A549 (cell line): ENCODE measurements around the gene HEBP1. TPM values are rescaled to one million over a fixed set of nuclear protein-coding genes. Genes with fewer than 3 reads are reported as not detected.
A peak's percentile ranks its signal among the peaks of the same experiment; 100 is the strongest.

Experiments
- ATAC-seq, 2 experiments: fragments of 200-7000 bp in 1 of 2; fragments of >200 bp in 1 of 2; cut with Nextera tagmentation in 1 of 2; cut with Tn5 transposase in 1 of 2; 3 replicates each; pipeline versions ENCODE4 v1.8.0 to v1.9.1; 2018 to 2020; ENCODE audit warnings: mild to moderate bottlenecking in 1 of 2, moderate library complexity in 1 of 2
- CTCF ChIA-PET: fragments of 300-600 bp; sonication (Branson Sonifier 250); formaldehyde crosslinking; extraction: SDS; loops from one replicate; lab custom pipeline; 2021; ENCODE audit warnings: antibody characterized with exemption, inconsistent platforms; lab: Yijun Ruan, JAX
- POLR2A ChIA-PET: fragments of 350-600 bp; formaldehyde crosslinking; extraction: SDS; loops from one replicate; lab custom pipeline; 2021; ENCODE audit warnings: antibody characterized with exemption, inconsistent platforms; lab: Yijun Ruan, JAX
- DNase-seq, 2 experiments: peaks; one replicate each; pipeline versions ENCODE4 v3.0.0 to v3.0.0-alpha.2; 2011 to 2016; ENCODE audit warnings: low read depth in 1 of 2, low spot score in 1 of 2
- FAIRE-seq: peaks from 2 replicates; lab custom pipeline; 2011; peaks lifted over from hg19 to GRCh38; lab: Jason Lieb, UNC
- H3K27ac ChIP-seq, 2 experiments: fragments of >200 bp; sonication (Bioruptor Twin); formaldehyde crosslinking; 3 replicates each; pipeline ENCODE4 v1.5.1; 2016 to 2017
- H3K4me1 ChIP-seq: fragments of >200 bp; sonication (Bioruptor Twin); formaldehyde crosslinking; 3 replicates; pipeline ENCODE4 v1.6.1; 2016
- H3K4me2 ChIP-seq: fragments of >200 bp; sonication (Bioruptor Twin); formaldehyde crosslinking; 3 replicates; pipeline ENCODE4 v1.6.1; 2016
- H3K4me3 ChIP-seq: fragments of >200 bp; sonication (Bioruptor Twin); formaldehyde crosslinking; 3 replicates; pipeline ENCODE4 v1.5.1; 2016
- H3K9me3 ChIP-seq: fragments of >200 bp; sonication (Bioruptor Twin); formaldehyde crosslinking; 3 replicates; pipeline ENCODE4 v1.6.1; 2016
- CBX8 ChIP-seq: fragments of 200-600 bp; sonication (generic); IDR thresholded peaks from 2 replicates; pipeline ENCODE4 v1.6.1; 2016
- CEBPB ChIP-seq, 2 experiments: fragments of >200 bp in 1 of 2; sonication (Bioruptor Twin) in 1 of 2; formaldehyde crosslinking in 1 of 2; IDR thresholded peaks; 2 replicates each; pipeline ENCODE4 v1.6.1; 2012 to 2016
- CHD2 ChIP-seq: fragments of 150-350 bp; IDR thresholded peaks from 2 replicates; pipeline ENCODE4 v1.6.1; 2014; ENCODE audit warnings: low read length; ENCODE audit not compliant: partially characterized antibody
- CHD4 ChIP-seq: fragments of 200-600 bp; sonication (generic); IDR thresholded peaks from 2 replicates; pipeline ENCODE4 v1.6.1; 2016; ENCODE audit warnings: antibody characterized with exemption, mild to moderate bottlenecking, borderline replicate concordance
- ESRRA ChIP-seq: fragments of 150-350 bp; IDR thresholded peaks from 2 replicates; pipeline ENCODE4 v1.6.1; 2014; ENCODE audit warnings: mild to moderate bottlenecking, low read length, borderline replicate concordance
- HDAC2 ChIP-seq: fragments of 200-600 bp; sonication (generic); IDR thresholded peaks from 2 replicates; pipeline ENCODE4 v1.6.1; 2016
- HOXA7 ChIP-seq: fragments of 250-450 bp; sonication (Bioruptor Pico); IDR thresholded peaks from 2 replicates; pipeline ENCODE4 v1.5.0; 2020; ENCODE audit warnings: mild to moderate bottlenecking, moderate library complexity
- HOXB5 ChIP-seq: fragments of 250-450 bp; sonication (Bioruptor Pico); IDR thresholded peaks from 2 replicates; pipeline ENCODE4 v1.5.0; 2020; ENCODE audit warnings: mild to moderate bottlenecking, moderate library complexity
- JUN ChIP-seq, 2 experiments: fragments of >200 bp; sonication (Bioruptor Twin); formaldehyde crosslinking; IDR thresholded peaks; 2 replicates in 1 of 2; 3 replicates in 1 of 2; pipeline ENCODE4 v1.6.1; 2016 to 2017
- JUNB ChIP-seq: fragments of >200 bp; sonication (Bioruptor Twin); formaldehyde crosslinking; IDR thresholded peaks from 2 replicates; pipeline ENCODE4 v1.6.1; 2016
- MAFK ChIP-seq: fragments of 450-650 bp; IDR thresholded peaks from 2 replicates; pipeline ENCODE4 v1.6.1; 2014; ENCODE audit not compliant: partially characterized antibody
- MAZ ChIP-seq: fragments of 150-350 bp; IDR thresholded peaks from 2 replicates; pipeline ENCODE4 v1.6.1; 2014; ENCODE audit warnings: antibody characterized with exemption, low read depth, low read length, borderline replicate concordance
- NFE2L2 ChIP-seq: fragments of 150-350 bp; conservative IDR thresholded peaks from 2 replicates; pipeline ENCODE4 v1.6.1; 2014; ENCODE audit warnings: low read length
- TFCP2L1 ChIP-seq: fragments of 250-450 bp; sonication (Bioruptor Pico); IDR thresholded peaks from 2 replicates; pipeline ENCODE4 v1.5.0; 2021; ENCODE audit warnings: mild to moderate bottlenecking
- WGBS: methylation state at CpG from one replicate; pipeline ENCODE4 v1.1.6; 2017; ENCODE audit errors: missing lambda C conversion rate; 5-methylcytosine and 5-hydroxymethylcytosine counted together
- polyA plus RNA-seq, 4 experiments: library from polyadenylated mRNA; depleted of rRNA in 3 of 4; stranded (reverse); fragments of >200 nt; fragmentation: RNase III in 1 of 4; extraction: RNeasy Plus Mini Kit Qiagen cat#74134 plus additional on column Dnase treatment in 1 of 4; gene quantifications; 2 replicates in 3 of 4; 3 replicates in 1 of 4; pipeline ENCODE4 v1.2.3, GENCODE V29; 2011 to 2017
- TF ChIP-seq, protein P1 (sequence below): fragments of 250-450 bp; sonication (Bioruptor Pico); IDR thresholded peaks from 2 replicates; pipeline ENCODE4 v1.5.0; 2021; ENCODE audit warnings: mild to moderate bottlenecking, moderate library complexity, borderline replicate concordance
- TF ChIP-seq, protein P2 (sequence below): IDR thresholded peaks from 2 replicates; pipeline ENCODE4 v1.6.1; 2012
- TF ChIP-seq, protein P3 (sequence below): IDR thresholded peaks from 2 replicates; pipeline ENCODE4 v1.6.1; 2012; ENCODE audit warnings: low read depth, borderline replicate concordance
- TF ChIP-seq, protein P4 (sequence below): IDR thresholded peaks from 2 replicates; pipeline ENCODE4 v1.6.1; 2012

The HEBP1 gene
- polyA plus RNA-seq, 2 of the 4 experiments (the other 2 are of a cell fraction) = 24.8 to 48.9 TPM

DNA sequence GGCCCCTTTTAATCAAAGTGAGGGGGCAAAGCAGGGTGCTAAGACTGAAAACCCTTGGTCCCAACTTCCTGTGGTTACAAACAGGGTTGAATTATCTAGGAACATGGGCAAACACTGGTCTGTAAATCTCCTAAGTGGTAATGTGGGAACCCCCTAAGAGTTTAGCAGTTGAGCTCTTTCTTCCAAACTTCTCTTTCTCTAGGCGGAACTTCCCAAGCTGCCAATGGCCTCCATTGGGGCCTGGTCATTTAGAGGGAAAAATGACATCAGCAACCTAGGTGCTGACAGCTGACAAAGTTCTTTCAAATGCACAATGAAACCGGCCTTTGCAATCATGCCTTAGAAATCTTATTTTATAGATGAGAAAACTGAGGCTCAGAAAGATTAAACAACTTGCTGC, 17.7 kb downstream of the HEBP1 start:
- DNase-seq = no peak
- TF ChIP-seq, protein P1, sequence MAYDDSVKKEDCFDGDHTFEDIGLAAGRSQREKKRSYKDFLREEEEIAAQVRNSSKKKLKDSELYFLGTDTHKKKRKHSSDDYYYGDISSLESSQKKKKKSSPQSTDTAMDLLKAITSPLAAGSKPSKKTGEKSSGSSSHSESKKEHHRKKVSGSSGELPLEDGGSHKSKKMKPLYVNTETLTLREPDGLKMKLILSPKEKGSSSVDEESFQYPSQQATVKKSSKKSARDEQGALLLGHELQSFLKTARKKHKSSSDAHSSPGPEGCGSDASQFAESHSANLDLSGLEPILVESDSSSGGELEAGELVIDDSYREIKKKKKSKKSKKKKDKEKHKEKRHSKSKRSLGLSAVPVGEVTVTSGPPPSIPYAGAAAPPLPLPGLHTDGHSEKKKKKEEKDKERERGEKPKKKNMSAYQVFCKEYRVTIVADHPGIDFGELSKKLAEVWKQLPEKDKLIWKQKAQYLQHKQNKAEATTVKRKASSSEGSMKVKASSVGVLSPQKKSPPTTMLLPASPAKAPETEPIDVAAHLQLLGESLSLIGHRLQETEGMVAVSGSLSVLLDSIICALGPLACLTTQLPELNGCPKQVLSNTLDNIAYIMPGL (CRISPR knock-in tag) = no peak
- TF ChIP-seq, protein P2, sequence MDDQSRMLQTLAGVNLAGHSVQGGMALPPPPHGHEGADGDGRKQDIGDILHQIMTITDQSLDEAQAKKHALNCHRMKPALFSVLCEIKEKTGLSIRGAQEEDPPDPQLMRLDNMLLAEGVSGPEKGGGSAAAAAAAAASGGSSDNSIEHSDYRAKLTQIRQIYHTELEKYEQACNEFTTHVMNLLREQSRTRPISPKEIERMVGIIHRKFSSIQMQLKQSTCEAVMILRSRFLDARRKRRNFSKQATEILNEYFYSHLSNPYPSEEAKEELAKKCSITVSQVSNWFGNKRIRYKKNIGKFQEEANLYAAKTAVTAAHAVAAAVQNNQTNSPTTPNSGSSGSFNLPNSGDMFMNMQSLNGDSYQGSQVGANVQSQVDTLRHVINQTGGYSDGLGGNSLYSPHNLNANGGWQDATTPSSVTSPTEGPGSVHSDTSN = no peak
- TF ChIP-seq JUNB = no peak
- TF ChIP-seq TFCP2L1 (CRISPR knock-in tag) = no peak
- TF ChIP-seq HOXB5 (CRISPR knock-in tag) = no peak
- no peak for TF ChIP-seq MAZ
- no peak for TF ChIP-seq MAFK
- no peak for TF ChIP-seq CHD4
- TF ChIP-seq CHD2 = no peak
- TF ChIP-seq HDAC2 = no peak
- WGBS = 94% methylated on average over 2 of the region's 2 CpGs
- Histone ChIP-seq H3K9me3 (no peaks in the 10 kb centered on the region), H3K4me3 (no peak overlapping the region), H3K4me2 (no peak overlapping the region), H3K27ac (no peak overlapping the region), H3K4me1 (peaks cover 36% of the 10 kb centered on the region)
- ATAC-seq = no peak
- ChIA-PET CTCF (interaction anchor here (0.6 to 10.4 kb wide), 22 partner anchors 13 to 253 kb away, joined by 3 to 180 read pairs (median 8); partner anchors contain the start of genes DDX47 and GPRC5A), POLR2A (interaction anchor here (0.6 kb wide), 1 partner anchor 151 kb away, joined by 3 read pairs; no protein-coding TSS in a partner anchor)
- no peak for FAIRE-seq

DNA sequence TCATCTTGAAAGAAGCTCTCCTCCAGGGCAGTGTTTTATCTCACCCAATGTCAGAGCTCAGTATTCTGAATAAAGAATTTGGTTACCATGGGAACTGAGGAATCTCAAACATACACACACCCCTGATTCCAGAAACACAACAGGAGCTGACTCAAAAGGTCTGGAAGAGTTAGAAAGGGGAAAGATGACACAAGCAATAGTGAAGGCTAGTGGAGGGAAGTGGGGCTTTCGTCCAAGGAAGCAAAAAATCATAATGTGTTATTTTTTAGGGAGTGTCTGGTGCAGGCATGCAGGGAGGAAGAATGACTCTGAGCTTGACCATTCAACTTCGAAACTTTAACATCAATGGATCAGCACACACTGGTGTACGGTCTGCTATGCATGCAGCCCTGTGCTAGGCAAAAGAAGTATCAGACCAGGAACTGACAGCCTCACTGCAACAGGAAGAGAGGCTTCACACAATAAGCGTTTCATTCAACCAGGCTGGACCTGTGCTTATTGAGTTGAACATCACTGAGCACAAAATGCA, 20.3 kb downstream of the HEBP1 start:
- peak overlapping the region; percentile 65 for H3K4me2 ChIP-seq
- CTCF ChIA-PET = interaction anchor here (1.0 to 10.4 kb wide), 8 partner anchors 15 to 232 kb away, joined by 3 to 180 read pairs (median 6); partner anchors contain the start of gene DDX47

DNA sequence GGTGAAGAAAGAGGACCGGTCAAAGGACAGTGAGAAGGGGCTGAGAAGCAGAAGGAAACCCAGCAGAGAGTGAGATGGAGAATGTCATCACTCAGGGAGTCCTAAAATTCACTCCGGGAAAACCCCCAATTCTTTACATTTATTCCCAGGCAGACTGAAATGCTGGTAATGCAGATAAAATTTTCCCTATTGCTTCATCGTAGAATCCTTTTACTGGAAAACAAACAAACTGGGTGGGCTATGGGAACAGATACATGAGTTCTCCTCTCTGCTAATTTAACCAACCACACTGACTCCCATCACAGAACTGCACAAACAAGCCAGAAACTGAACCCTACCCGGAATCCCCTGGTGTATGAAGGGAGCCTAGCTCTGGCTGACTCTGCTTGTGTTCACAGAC, 20.9 kb downstream of the HEBP1 start:
- Histone ChIP-seq H3K4me1 (peaks cover 58% of the 10 kb centered on the region), H3K27ac (peak overlapping the region; percentile 56 to 62), H3K9me3 (no peaks in the 10 kb centered on the region), H3K4me3 (no peak overlapping the region), H3K4me2 (peak overlapping the region; percentile 65)
- peak in 1 of 2 experiments; percentile 15; a peak in 2 of 6 replicates for ATAC-seq
- DNase-seq = no peak
- FAIRE-seq = no peak
- ChIA-PET POLR2A (interaction anchor here (1.1 to 1.2 kb wide), 2 partner anchors 53 to 216 kb away, joined by 3 to 4 read pairs; no protein-coding TSS in a partner anchor), CTCF (interaction anchor here (1.0 to 10.4 kb wide), 7 partner anchors 16 to 233 kb away, joined by 3 to 180 read pairs (median 8); partner anchors contain the start of gene DDX47)
- TF ChIP-seq, protein P3, sequence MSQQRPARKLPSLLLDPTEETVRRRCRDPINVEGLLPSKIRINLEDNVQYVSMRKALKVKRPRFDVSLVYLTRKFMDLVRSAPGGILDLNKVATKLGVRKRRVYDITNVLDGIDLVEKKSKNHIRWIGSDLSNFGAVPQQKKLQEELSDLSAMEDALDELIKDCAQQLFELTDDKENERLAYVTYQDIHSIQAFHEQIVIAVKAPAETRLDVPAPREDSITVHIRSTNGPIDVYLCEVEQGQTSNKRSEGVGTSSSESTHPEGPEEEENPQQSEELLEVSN = no peak
- TF ChIP-seq CBX8 = no peak
- 0 out of 2 replicates have a peak, but pooled peaks have one; percentile 15 for TF ChIP-seq ESRRA
- TF ChIP-seq CEBPB (IDR thresholded peaks at IDR 0.05) = 0 out of 4 replicates have a peak, but pooled peaks have one; percentile 11 to 26
- WGBS = 55% methylated on average over 4 of the region's 4 CpGs

More for the DNA sequence above, 20.3 kb downstream of the HEBP1 start:
- DNase-seq = peak; percentile 73 to 86
- peaks cover 58% of the 10 kb centered on the region for H3K4me1 ChIP-seq
- H3K9me3 ChIP-seq = no peaks in the 10 kb centered on the region
- no peak overlapping the region for H3K4me3 ChIP-seq
- peak overlapping the region; percentile 56 to 62 for H3K27ac ChIP-seq
- WGBS = 15% methylated on average over 4 of the region's 4 CpGs
- POLR2A ChIA-PET = interaction anchor here (0.8 to 1.2 kb wide), 3 partner anchors 38 to 216 kb away, joined by 3 to 4 read pairs (median 3); no protein-coding TSS in a partner anchor
- ATAC-seq = peak; percentile 72 to 81
- FAIRE-seq = peak; percentile 49
- peak; percentile 37 for TF ChIP-seq MAFK
- TF ChIP-seq, protein P4, sequence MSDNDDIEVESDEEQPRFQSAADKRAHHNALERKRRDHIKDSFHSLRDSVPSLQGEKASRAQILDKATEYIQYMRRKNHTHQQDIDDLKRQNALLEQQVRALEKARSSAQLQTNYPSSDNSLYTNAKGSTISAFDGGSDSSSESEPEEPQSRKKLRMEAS = peak; percentile 23; the same call in 1 of the 2 replicates
- TF ChIP-seq HOXA7 (CRISPR knock-in tag) = no peak
- TF ChIP-seq NFE2L2 = 0 out of 2 replicates have a peak, but pooled peaks have one; percentile 31
- TF ChIP-seq JUN (IDR thresholded peaks at IDR 0.05) = 0 out of 5 replicates have a peak, but pooled peaks of 1 of the 2 experiments have one; percentile 20
